Activated naive CD8-positive, alpha-beta T cell treated with anti-CD3 and anti-CD28 coated beads, Interleukin-2, amount 10 ng/mL, durations not matched to agents 7 days and 5 days (primary cell): ENCODE results near the gene HES4. TPM values are rescaled to one million over a fixed set of nuclear protein-coding genes. Genes with fewer than 3 reads are reported as not detected.
"Not testable (repeated sequence)": the region's sequence is repeated elsewhere in the genome, so short reads cannot be mapped to it uniquely, and the experiment has no call there.

ENCODE experiments used
- ATAC-seq: fragments of 150-1000 bp; cut with Tn5 transposase; one replicate; pipeline ENCODE4 v1.10.0; 2021; ENCODE audit warnings: low read depth, moderate library complexity
- POLR2A ChIA-PET: fragments of 350-600 bp; sonication (Branson Sonifier 250); formaldehyde crosslinking; loops from one replicate; lab custom pipeline; 2021; ENCODE audit warnings: antibody characterized with exemption; lab: Charles Lee
- DNase-seq: peaks from one replicate; pipeline ENCODE4 v3.0.0; 2021
- H3K27ac Mint-ChIP-seq: one replicate; pipeline ENCODE4 v1.8.0; 2022; ENCODE audit warnings: mild to moderate bottlenecking, mixed read lengths
- H3K27me3 Mint-ChIP-seq: one replicate; pipeline ENCODE4 v1.8.0; 2022; ENCODE audit warnings: mild to moderate bottlenecking, moderate library complexity, mixed read lengths
- H3K36me3 Mint-ChIP-seq: one replicate; pipeline ENCODE4 v1.8.0; 2021; ENCODE audit warnings: mild to moderate bottlenecking, mixed read lengths
- H3K4me1 Mint-ChIP-seq: one replicate; pipeline ENCODE4 v1.8.0; 2021; ENCODE audit warnings: mixed read lengths
- H3K4me3 Mint-ChIP-seq: one replicate; pipeline ENCODE4 v1.8.0; 2022; ENCODE audit warnings: mild to moderate bottlenecking, moderate library complexity, mixed read lengths
- H3K9me3 Mint-ChIP-seq: one replicate; pipeline ENCODE4 v1.8.0; 2021; ENCODE audit warnings: mixed read lengths
- total RNA-seq, 2 experiments: library from RNA; stranded (reverse); gene quantifications; one replicate each; pipeline ENCODE4 v1.2.3, GENCODE V29; 2021

HES4 gene
- total RNA-seq, 2 experiments from 2014 or later: 0.60 to 1.1 TPM

- H3K27ac Mint-ChIP-seq: peak within 1 kb of the TSS; percentile 30
- H3K9me3 Mint-ChIP-seq: no peaks in the 10 kb centered on the region
- peaks cover 2% of the 10 kb centered on the region for H3K27me3 Mint-ChIP-seq
- DNase-seq (peak; percentile 77), ATAC-seq (peak; percentile 27)
- H3K4me1 Mint-ChIP-seq: peaks cover 8% of the 10 kb centered on the region
- POLR2A ChIA-PET: interaction anchor here (0.9 to 1.0 kb wide), 2 partner anchors 18 to 39 kb away, joined by 3 to 6 read pairs; no protein-coding TSS in a partner anchor
- H3K4me3 Mint-ChIP-seq: peak within 1 kb of the TSS; percentile 60
- H3K36me3 Mint-ChIP-seq: peaks cover 12% of the 10 kb centered on the region
Observed at GRCh38 chr1:1020000-1020404, 20.1 kb upstream of the HES4 start, which contains the start of gene AGRN. AGRN (plus strand) TSS chr1:1020120; CDS start chr1:1020173, 53 bp downstream.

DNA sequence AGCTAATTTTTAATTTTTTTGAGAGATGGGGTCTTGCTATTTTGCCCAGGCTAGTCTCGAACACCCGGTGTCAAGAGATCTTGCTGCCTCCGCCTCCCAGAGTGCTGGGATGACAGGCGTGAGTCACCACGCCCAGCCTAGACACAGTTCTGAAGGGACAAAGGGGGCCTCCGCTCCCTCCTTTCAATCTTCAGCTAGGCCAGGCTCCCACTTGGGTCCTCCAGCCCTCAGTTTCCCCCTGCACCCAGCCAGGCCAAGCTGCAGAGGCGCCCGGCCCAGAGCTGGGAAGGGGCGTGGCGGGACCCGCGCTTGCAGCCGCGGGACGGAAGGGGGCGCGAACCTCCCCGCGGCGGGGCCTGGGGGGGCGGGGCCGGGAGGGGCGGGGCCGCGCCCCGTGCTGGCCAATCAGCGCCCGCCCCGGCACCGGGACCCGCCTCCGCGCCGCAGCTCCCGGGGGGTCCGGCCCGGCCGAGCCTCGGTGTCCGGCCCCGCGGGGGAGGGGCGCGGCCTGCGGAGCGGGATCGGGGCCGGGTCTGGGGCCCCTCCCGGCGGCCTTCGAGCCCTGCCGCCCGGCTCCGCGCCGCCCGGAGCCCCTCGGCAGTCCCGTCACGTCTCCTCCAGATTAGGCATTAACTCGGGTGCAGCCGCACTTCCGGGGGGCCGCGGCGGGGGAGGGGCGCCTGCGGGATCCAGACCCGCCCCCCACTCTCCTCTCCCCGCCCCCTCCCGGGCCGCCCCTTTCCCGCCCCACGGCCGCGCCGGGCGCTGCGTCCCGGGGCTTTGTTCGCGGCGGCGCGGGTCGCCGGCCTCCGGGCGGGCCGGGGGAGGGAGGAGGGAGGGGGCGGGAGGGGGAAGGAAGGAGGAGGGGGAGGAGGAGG is 19.5 kb upstream of the HES4 start:
- peak; percentile 73 for ATAC-seq
- peaks cover 2% of the 10 kb centered on the region for H3K27me3 Mint-ChIP-seq
- no peaks in the 10 kb centered on the region for H3K9me3 Mint-ChIP-seq
- H3K4me3 Mint-ChIP-seq: peak overlapping the region; percentile 60
- H3K4me1 Mint-ChIP-seq: peaks cover 12% of the 10 kb centered on the region
- POLR2A ChIA-PET: interaction anchor here (0.8 to 1.4 kb wide), 6 partner anchors 14 to 44 kb away, joined by 3 to 9 read pairs (median 5); no protein-coding TSS in a partner anchor
- peak; percentile 91 for DNase-seq
- peaks cover 18% of the 10 kb centered on the region for H3K36me3 Mint-ChIP-seq
- H3K27ac Mint-ChIP-seq: peak overlapping the region; percentile 30

- H3K4me3 Mint-ChIP-seq, H3K9me3 Mint-ChIP-seq, H3K27ac Mint-ChIP-seq, DNase-seq, H3K27me3 Mint-ChIP-seq, ATAC-seq: not testable (repeated sequence)
- Mint-ChIP-seq H3K4me1 (peaks cover 12% of the 10 kb centered on the region), H3K36me3 (peaks cover 29% of the 10 kb centered on the region)
- POLR2A ChIA-PET: interaction anchor here (1.4 to 1.7 kb wide), 2 partner anchors 17 to 21 kb away, joined by 4 to 9 read pairs; no protein-coding TSS in a partner anchor
Observed at GRCh38 chr1:1018321-1018685, 18.4 kb upstream of the HES4 start.

GRCh38 chr1:1017397-1018320 is 17.8 kb upstream of the HES4 start:
- H3K9me3 Mint-ChIP-seq, ATAC-seq, H3K27me3 Mint-ChIP-seq: not testable (repeated sequence)
- peak overlapping the region; percentile 66 for H3K27ac Mint-ChIP-seq
- H3K36me3 Mint-ChIP-seq: peaks cover 30% of the 10 kb centered on the region
- DNase-seq: peak; percentile 43
- H3K4me1 Mint-ChIP-seq: peaks cover 15% of the 10 kb centered on the region
- peak overlapping the region; percentile 48 for H3K4me3 Mint-ChIP-seq
- POLR2A ChIA-PET: interaction anchor here (1.7 kb wide), 1 partner anchor 16 kb away, joined by 4 read pairs; no protein-coding TSS in a partner anchor

DNA sequence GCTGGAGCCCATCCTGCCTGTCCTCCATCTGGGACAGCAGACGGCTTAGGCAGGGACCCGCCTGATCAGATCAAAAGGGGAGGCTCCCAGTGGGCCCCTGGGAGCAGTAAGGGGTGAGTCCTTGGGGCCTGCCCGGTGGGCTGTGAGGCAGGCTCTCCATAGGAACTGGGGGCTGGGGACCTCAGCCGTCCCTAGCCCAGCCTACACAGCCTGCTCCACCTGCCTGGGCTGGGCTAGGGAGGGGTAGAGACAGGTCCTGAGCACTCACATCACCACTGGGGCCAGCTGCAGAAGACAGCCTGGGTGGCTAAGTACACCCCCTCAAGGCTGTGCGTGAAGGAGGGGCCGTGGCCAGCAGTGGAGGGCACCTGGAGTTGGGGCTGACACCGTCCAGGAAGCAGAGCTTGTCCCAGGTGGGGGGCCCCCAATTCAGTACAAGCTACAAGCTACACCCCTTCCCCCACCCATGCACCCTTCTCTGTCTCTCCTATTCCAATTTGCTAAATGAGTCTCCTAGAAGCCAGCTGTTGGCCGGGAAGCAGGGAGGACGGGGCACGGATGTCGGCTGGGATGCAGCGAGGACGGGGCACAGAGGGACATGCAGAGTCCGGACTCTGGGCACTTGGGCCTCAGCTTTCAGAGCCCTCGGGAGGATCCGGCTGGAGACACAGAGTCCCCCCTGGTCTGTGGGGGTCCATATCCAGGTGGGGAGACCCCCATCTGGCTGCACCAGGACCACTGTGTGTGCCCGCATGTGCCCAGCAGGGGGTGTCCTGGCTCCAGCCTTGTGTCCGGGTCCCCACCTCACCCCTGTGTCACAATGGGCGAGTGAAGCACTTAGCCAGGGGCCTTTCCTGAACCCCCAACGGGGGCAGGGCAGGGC is 15.1 kb upstream of the HES4 start:
- Mint-ChIP-seq H3K9me3 (no peaks in the 10 kb centered on the region), H3K4me3 (peak overlapping the region; percentile 87), H3K27me3 (no peaks in the 10 kb centered on the region), H3K4me1 (peaks cover 24% of the 10 kb centered on the region), H3K27ac (peak overlapping the region; percentile 95), H3K36me3 (peaks cover 30% of the 10 kb centered on the region)
- ATAC-seq (no peak), DNase-seq (peak; percentile 54)
- POLR2A ChIA-PET: interaction anchor here (1.1 to 3.5 kb wide), 8 partner anchors 10 to 236 kb away, joined by 3 to 28 read pairs (median 4); no protein-coding TSS in a partner anchor

- peak overlapping the region; percentile 87 for H3K4me3 Mint-ChIP-seq
- H3K4me1 Mint-ChIP-seq: peaks cover 24% of the 10 kb centered on the region
- H3K9me3 Mint-ChIP-seq: no peaks in the 10 kb centered on the region
- no peak for ATAC-seq
- H3K27ac Mint-ChIP-seq: peak overlapping the region; percentile 95
- H3K27me3 Mint-ChIP-seq: no peaks in the 10 kb centered on the region
- H3K36me3 Mint-ChIP-seq: peaks cover 30% of the 10 kb centered on the region
- peak; percentile 54 for DNase-seq
- POLR2A ChIA-PET: interaction anchor here (0.6 to 3.5 kb wide), 21 partner anchors 8 to 334 kb away, joined by 3 to 28 read pairs (median 4); partner anchors contain the start of gene UBE2J2
Observed at GRCh38 chr1:1013922-1014648, 14.2 kb upstream of the HES4 start.

GRCh38 chr1:1013105-1013921 is 13.4 kb upstream of the HES4 start, which contains the start of gene ISG15:
ISG15 (plus strand) TSS chr1:1013497; CDS start chr1:1013574, 77 bp downstream.
- DNase-seq: peak; percentile 91
- Mint-ChIP-seq H3K9me3 (no peaks in the 10 kb centered on the region), H3K27me3 (no peaks in the 10 kb centered on the region), H3K4me1 (peaks cover 24% of the 10 kb centered on the region), H3K36me3 (peaks cover 30% of the 10 kb centered on the region), H3K27ac (peak within 1 kb of the TSS; percentile 95), H3K4me3 (peak within 1 kb of the TSS; percentile 87)
- POLR2A ChIA-PET: interaction anchor here (0.6 to 3.5 kb wide), 21 partner anchors 8 to 1817 kb away, joined by 3 to 28 read pairs (median 4); partner anchors contain the start of gene UBE2J2
- peak; percentile 90 for ATAC-seq

DNA sequence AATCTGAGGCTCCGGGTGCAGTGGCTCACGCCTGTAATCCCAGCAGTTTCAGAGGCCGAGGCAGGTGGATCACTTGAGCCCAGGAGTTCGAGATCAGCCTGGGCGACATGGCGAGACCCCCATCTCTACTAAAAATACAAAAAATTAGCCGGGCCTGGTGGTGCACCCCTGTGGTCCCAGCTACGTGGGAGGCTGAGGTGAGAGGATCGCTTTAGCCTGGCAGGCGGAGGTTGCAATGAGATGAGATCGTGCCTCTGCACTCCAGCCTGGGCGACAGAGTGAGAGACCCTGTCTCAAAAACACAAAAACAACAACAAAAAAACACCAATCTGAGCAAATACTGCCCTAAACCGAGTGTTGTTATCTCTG is 12.8 kb upstream of the HES4 start:
- H3K4me3 Mint-ChIP-seq: peak overlapping the region; percentile 87
- peaks cover 30% of the 10 kb centered on the region for H3K36me3 Mint-ChIP-seq
- ATAC-seq: peak; percentile 5
- H3K27ac Mint-ChIP-seq: peak overlapping the region; percentile 95
- POLR2A ChIA-PET: interaction anchor here (0.7 to 3.5 kb wide), 14 partner anchors 7 to 1818 kb away, joined by 3 to 28 read pairs (median 6); partner anchors contain the start of genes AURKAIP1 and UBE2J2
- not testable (repeated sequence) for H3K9me3 Mint-ChIP-seq, H3K27me3 Mint-ChIP-seq, DNase-seq
- peaks cover 24% of the 10 kb centered on the region for H3K4me1 Mint-ChIP-seq

GRCh38 chr1:1011396-1011949 is 11.6 kb upstream of the HES4 start:
- H3K9me3 Mint-ChIP-seq: no peaks in the 10 kb centered on the region
- ATAC-seq: no peak
- no peak overlapping the region for H3K4me3 Mint-ChIP-seq
- peak overlapping the region; percentile 42 for H3K27ac Mint-ChIP-seq
- H3K4me1 Mint-ChIP-seq: peaks cover 19% of the 10 kb centered on the region
- no peaks in the 10 kb centered on the region for H3K27me3 Mint-ChIP-seq
- DNase-seq: no peak
- POLR2A ChIA-PET: interaction anchor here (1.2 kb wide), 1 partner anchor 364 kb away, joined by 3 read pairs; the partner anchor contains the start of gene AURKAIP1
- peaks cover 21% of the 10 kb centered on the region for H3K36me3 Mint-ChIP-seq

- peaks cover 23% of the 10 kb centered on the region for H3K4me1 Mint-ChIP-seq
- H3K27me3 Mint-ChIP-seq, ATAC-seq: not testable (repeated sequence)
Observed at GRCh38 chr1:1010131-1010530, 10.2 kb upstream of the HES4 start.

More at GRCh38 chr1:1010131-1010530, 10.2 kb upstream of the HES4 start:
- DNase-seq, H3K27ac Mint-ChIP-seq, POLR2A ChIA-PET, H3K4me3 Mint-ChIP-seq, H3K9me3 Mint-ChIP-seq: not testable (repeated sequence)
- H3K36me3 Mint-ChIP-seq: peaks cover 19% of the 10 kb centered on the region
